Measurements from ENCODE around the gene CDC42EP2.

The CDC42EP2 gene

DNA sequence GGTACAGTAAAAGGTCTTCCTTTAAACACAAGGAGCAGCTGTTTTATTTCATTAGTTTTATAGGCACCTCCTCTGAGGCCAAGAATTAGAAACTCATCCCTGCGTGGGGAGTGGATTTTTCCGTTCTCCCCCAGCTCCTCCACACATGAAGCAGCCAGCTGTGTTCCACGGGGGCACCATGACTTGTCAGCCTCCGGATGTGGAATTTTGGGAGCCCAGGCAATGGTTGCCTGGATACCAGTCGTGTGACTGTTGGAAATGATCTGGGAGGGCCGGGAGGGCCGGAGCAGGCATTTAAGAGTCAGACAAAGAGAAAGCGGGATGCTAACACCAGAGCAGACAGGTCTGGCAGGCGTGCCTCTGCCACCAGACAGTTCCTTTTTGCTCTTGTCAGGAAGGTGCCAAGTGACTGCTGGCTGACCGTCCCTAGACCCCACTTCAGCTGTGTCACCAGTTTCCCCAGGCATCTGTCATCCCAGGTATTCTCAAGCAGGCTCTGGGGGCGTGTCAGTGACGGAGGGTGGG lies 15.9 kb upstream of the CDC42EP2 start:
- DNase-seq, result peak; percentile 86

DNA sequence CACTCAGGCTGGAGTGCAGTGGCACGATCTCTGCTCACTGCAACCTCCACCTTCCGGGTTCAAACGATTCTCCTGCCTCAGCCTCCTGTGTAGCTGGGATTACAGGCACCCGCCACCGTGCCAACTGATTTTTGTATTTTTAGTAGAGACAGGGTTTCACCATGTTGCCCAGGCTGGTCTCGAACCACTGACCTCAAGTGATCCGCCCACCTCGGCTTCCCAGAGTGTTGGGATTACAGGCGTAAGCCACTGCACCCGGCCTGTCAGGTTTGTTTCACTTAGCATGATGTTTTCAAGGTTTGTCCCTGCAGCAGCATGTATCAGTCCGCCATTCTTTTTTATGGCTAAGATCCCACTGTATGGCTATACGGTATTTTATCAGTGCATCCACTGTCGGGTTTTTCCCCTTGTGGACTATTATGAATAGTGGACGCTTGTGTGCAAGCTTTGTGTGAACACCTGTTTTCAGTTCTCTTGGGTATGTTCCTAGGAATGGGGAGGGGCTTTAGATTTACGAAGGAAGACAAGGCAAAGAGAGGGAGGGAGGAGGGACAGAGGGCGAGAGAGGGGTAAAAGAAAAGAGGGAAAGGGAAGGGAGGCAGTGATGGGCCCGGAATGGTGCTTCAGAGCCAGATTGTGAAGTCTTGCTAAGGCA lies 13.9 kb upstream of the CDC42EP2 start:
- no peak for DNase-seq

DNA sequence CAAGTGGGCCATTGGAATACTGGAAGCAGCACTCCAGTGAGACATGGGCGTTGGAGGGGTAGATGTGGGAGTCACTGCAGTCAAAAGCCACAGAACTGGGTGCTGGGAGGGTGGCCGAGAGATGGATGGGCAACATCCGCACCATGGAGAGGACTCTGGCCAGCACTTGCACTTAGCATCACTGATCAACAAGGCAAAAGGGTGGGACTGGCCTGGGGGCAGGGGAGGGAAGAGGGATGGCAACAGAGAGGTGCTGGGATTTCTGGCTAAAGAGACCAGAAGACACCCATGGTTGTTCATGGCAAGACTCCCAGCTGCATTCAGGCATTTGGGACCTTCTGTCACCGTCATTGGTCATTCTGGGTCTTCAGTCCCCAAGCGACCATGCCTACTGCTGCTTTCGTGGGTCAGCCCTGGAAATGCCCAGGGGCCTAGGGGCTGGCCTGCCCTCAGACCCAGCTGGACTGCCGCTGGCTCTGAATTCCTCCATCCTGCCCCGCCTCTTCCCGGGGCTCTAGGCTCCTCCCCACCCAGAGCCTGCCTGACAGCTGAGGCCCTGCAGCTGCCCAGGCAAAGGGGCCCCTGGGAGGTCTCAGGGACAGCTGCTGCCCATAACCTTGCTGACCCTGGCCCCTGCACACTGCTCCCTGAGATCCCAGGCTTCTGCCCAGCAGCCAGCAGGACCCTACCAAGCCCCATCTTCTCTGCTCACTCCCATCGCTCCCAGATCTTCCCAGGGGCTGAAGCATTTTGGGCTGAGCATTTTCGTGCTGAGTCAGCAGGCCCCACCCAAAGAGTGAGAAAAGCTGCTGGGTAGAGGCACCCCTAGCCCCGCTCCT lies 13.0 kb upstream of the CDC42EP2 start:
- DNase-seq, result peak; percentile 85

DNA sequence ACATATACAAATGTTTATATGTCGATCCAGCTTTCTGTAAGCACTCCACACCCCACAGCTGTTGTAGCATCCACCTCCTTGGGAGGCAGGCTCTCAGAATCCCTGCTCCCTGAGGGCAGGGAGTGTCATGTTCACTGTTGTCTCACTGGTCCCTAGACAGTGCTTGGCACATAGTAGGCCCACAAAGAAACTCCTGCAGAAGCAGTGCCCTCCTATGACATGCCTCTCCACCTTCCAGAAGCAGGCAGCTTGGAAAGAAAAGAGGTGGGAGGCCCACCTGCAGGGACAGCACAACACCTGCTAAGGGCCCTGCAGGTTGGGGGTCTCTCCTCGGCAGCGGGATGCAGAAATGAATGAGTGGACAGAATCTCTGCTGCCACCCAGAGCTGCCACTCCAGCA lies 11.1 kb upstream of the CDC42EP2 start:
- DNase-seq, result no peak

DNA sequence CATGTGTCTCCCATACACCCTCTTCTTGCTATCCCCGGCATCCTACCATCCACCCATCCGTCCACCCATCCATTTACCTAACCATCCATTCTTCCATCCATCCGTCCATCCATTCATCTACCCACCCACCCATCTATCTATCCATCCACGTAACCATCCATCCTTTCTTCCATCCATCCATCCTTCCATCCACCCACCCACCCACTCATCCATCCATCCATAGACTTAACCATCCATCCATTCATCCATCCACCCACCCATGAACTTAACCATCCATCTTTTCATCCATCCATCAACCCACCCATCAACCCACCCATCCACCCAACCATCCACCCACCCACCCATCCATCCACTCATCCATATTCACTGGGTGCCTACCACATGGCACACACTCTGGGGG lies 10.6 kb upstream of the CDC42EP2 start:
- no peak for DNase-seq

DNA sequence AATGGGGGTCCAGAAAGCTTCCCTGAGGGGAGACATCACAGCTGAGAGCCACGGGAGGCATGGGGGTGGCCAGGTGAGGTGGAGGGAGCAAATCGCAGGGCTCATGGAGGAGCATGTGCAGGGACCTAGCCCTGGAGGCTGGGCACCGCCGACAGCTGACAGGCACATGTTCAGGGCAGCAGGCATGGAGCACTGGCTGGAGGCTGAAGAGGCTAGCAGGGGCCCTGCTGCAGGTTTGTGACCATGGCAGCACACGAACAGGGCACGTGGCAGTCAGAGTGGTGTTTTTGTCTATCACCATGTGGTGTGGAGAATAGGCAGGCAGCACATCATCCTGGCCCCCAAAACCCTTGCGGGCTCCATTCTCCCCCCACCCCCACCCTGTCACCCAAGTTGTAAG lies 10.1 kb upstream of the CDC42EP2 start:
- DNase-seq, result no peak

GRCh38 chr11:65305501-65306268 lies 9.0 kb upstream of the CDC42EP2 start:
- DNase-seq, result peak; percentile 67

GRCh38 chr11:65307298-65308229 lies 7.1 kb upstream of the CDC42EP2 start:
- DNase-seq, result no peak

DNA sequence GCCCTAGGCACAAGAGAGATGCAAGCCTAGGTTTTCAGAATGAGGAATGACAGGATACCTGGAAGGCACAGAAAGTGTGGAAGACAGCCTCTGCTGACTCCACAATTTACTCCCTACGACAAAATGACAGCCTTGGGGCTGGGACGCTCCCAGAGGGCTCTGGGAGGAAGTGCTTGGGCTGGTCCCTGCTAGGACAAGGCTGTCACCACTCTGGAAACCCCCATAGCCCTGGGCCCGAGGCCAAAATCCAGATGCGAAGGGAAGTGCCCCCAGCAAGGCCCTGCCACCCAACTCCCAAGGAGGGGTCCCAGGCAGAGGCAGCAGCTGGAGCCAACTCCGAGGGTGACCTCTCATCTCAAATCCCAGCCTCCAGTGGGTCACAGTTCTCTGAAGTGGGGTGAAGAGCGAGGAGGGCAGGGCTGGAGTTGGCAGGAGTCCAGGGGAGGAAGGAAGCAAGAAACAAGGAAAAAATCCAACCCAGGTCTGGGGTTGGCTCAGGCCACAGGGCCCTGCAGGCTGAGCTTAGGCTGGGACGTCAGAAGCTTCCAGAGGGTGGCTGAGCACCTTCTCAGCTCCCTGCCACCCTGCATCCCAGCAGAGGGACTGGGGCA lies 6.3 kb upstream of the CDC42EP2 start:
- DNase-seq, result peak; percentile 51

- DNase-seq, result peak; percentile 36
Observed at GRCh38 chr11:65309006-65309405, 5.7 kb upstream of the CDC42EP2 start.

DNA sequence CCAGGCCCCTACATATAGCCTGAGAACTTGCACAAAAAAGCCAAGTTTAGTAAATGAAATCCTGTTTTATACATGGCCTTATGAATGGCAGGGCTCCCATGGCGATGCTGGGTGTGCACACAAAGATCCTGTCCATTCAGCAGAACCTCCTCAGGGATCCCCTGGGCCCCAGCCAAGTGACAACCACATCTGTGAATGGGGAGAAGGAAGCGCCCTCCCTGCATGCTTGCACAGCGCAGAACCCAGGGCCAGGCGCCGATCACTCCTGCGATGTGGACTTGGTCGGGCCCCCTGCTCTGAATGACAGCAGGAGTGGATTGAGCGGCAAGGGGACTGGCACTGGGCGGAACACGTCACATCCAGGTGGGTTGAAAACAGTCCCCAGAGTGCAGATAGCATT lies 4.5 kb upstream of the CDC42EP2 start:
- DNase-seq, result peak; percentile 49

DNA sequence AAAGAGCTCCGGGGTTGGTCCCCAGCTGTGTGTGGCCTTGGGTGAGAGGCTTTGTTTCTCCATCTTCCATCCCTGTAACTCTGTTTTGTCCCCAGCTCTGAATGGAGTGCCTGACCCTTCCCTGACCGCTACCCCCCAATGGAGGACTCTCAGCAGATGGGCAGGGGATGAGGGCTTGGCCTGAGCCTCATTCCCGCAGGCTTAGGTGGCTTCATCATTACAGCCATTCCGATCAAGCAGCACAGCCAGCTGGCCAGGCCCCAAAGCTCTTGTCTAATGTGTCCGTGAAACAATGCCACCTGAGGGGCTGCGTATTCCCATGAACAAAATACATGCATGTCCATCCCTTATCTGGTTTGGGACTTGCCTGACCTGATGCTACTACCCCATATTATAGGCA lies 3.9 kb upstream of the CDC42EP2 start:
- peak; percentile 36 for DNase-seq

GRCh38 chr11:65311170-65311678 lies 3.4 kb upstream of the CDC42EP2 start:
- no peak for DNase-seq

GRCh38 chr11:65315204-65315865 lies 669 bp downstream of the CDC42EP2 start:
- DNase-seq, result peak; percentile 88

GRCh38 chr11:65315866-65316226 lies 1.2 kb downstream of the CDC42EP2 start:
- DNase-seq, result no peak

DNA sequence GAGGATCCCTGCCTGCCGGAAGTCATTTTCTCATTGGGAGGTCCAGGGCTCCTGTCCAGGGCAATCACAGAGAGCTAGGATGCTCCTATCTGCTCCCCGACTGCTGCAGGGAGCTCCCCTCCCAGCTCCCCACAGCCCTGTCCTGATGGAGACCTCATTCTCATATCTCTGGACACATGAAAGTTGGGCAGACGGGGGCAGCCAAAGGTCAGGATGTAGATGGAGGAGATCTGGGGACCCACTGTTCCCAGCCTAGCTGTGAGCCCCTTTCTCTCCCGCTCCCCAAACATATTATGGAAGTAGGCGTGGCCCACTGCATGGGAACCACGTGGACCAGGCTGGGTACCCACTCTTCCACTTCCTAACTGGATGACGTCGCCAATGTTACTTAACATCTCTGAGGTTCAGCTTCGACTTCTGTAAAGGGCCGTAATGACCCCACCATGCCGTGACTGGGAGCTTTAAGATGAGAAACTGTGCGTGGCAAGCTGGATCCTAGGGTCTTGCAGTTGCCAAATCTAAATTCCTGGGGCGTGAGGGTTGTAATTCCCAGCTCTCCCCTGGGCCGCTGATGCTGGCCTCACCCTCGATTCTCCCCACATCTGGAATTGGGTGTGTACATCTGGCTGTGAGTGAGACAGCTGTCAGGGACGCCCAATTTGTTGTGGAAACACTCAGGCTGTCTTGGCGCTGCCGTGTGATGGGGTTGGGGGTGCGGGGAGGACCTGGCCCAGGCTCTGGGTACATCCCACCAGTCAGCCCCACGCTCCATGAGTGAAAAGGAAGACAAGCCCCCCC lies 1.8 kb downstream of the CDC42EP2 start:
- peak; percentile 89 for DNase-seq

DNA sequence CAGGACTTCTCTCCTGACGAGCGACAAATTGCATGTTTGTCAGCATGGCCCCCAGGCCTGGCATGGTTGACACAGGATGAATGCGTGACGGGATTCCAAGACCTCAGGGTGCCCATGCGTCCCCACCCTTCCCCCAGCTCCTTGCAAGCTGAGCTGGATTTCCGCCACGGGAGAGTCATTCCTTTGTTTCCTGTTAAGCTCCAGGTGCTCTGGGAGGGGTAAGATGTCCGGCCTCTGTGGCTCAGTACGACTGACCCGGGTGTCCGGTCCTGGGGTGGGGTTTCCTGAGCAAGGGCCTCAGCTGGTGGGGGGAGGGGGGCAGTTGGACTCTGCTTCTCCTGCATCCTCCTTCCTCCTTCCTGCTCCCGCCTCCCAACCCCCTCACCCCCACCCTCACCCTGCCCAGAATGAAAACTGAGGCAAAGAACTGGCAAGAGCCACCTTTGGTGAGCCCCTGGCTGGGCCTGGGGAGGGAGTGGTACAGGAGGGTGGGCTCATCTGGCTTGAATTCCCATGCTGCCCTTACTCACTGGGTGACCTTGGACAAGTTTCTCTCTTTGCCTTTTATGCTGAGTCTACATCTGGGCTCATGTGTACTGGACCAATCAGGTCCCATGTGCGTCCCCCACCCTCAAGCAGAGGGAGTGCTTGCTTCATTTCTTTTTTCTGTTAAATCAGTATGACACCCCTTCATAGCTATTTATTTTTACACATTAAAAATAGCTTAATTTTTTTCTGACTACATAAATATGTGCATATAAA lies 2.5 kb downstream of the CDC42EP2 start:
- peak; percentile 88 for DNase-seq

- DNase-seq, result no peak
Observed at GRCh38 chr11:65320386-65321075, 5.9 kb downstream of the CDC42EP2 start.

- no peak for DNase-seq
Observed at GRCh38 chr11:65321076-65321475, 6.4 kb downstream of the CDC42EP2 start.
